GM18498 (cell line): Measurements from ENCODE around the gene MYT1.

Source experiments
- ATAC-seq: cut with Tn5 transposase; IDR thresholded peaks from one replicate; pipeline ENCODE4 v1.9.1; 2021; ENCODE audit warnings: mild to moderate bottlenecking, moderate library complexity; ENCODE audit not compliant: unreplicated experiment

Gene MYT1

GRCh38 chr20:64188682-64189529 lies 24.7 kb downstream of the MYT1 start:
- no peak for ATAC-seq

DNA sequence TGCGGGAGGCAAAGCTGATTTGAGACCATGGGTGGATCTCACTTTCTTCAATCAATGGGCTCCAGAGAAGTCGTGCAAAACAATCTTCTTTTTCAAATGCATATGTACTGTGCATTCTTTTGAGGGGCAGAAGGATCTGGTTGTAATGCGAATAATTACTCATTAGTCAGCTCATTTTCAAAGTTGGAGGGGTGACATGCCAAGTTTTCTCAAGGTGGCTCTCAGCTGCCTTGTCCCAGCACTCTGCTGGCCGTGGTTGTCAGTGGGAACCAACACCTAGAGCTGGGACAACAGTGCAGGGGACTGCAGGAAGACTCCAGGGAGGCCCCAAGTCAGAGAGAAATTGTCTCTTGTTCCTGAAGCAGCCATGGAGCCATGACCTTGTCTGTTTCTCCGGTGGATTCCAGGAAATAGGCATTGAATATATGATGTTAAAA lies 25.3 kb downstream of the MYT1 start:
- ATAC-seq, result no peak

GRCh38 chr20:64189986-64190385 lies 25.7 kb downstream of the MYT1 start:
- no peak for ATAC-seq

GRCh38 chr20:64191002-64191401 lies 26.8 kb downstream of the MYT1 start:
- ATAC-seq, result no peak

GRCh38 chr20:64192406-64192805 lies 28.2 kb downstream of the MYT1 start:
- no peak for ATAC-seq

GRCh38 chr20:64193058-64193457 lies 28.8 kb downstream of the MYT1 start:
- no peak for ATAC-seq

DNA sequence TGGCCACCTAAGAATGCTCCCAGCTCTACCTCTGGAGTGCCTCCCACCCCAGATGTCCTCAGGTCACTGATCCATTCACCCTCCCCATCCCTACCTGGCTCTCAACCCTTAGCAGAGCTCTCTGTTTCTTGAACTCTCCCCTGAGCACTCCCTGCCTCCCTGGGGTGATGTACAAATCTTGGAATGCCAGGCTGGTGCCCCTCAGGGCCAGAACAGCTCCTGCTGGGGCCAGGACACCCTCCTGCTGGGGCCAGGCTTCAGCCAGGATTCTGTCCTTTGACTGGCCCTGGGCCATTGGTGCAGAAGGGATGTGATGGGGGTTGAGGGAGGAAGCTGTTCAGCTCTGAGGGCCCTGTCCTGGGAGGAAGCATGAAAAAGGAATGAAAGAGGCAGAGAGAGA lies 30.0 kb downstream of the MYT1 start:
- ATAC-seq, result no peak

DNA sequence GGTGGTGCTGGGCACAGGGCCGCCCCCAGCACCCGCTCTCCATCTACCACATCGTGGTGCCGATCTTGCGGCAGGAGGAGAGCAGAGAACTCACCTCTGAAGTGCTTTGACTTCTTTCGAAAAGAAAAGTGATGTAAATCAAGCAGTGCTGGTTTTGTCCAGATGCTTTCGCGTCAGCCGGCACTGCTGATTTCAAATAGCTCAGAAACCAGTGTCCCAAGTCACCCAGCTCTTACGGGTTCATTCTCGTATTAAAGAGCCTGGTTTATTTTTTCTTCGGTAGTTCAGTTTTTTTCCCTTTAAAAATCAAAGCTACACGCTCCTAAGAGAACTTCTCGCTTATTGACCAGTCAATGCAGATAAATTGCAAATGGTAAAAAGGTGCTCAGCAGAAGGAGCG lies 32.1 kb downstream of the MYT1 start:
- no peak for ATAC-seq

DNA sequence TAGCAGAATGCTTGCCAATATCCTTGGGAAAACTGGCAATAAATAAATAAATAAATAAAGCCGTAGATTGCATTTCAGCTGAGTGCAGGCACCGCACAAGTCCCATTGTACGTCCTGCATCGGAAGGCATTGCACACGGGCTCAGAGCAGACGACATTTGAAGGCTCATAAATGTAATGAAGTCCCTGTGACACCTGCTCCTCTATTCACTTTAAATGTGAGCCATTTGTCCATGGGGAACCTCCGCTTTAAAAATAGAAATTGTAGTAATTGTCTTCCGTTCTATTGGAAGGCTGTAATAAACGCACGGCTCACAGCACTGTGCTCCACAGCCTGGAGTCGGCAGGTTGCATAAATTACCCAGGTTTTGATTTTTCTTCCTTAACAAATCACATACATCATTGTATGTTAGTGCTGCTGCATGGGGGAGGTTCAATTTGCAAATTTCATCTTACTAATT lies 32.6 kb downstream of the MYT1 start:
- no peak for ATAC-seq

- ATAC-seq, result no peak
These were observed 34.1 kb downstream of the MYT1 start for GRCh38 chr20:64198347-64198746.

DNA sequence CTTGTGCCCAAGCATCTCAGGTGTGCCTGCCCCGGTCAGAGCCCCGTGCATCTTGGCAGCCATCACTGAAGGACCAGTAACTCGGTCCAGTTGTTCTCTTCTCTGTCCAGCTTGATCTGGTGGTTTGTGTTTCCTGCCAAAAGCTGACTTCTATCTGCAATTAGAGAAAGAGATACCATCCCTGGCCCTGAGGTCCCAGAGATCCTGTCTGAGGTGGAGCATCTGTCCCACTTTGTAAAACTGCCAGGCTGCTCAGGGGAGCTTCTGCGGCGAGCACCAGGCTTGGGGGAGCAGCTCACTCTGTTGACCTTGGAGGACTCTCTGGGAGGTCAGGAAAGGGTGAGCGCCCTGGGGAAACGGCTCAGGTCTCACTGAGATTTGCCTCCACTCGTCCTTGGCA lies 35.1 kb downstream of the MYT1 start:
- ATAC-seq, result no peak

DNA sequence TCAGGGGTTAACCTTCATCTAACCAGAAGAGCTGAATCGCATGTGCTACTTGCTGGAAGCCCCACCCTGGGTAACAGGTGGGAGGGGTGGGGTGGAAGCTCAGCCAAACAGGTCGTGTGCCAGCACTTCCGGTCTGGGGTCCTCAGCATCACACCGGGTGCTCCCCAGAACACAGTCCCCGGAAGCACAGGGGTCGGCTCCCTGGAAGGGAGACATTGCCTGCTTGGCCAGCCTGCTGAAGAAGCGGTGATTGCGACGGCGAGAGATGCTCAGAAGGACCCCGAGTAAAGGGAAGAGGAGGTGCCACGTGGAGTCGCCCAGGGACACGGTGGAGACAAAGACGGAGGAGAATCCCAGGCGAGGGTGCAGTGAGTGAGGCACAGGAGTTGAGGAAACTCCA lies 36.5 kb downstream of the MYT1 start:
- no peak for ATAC-seq

DNA sequence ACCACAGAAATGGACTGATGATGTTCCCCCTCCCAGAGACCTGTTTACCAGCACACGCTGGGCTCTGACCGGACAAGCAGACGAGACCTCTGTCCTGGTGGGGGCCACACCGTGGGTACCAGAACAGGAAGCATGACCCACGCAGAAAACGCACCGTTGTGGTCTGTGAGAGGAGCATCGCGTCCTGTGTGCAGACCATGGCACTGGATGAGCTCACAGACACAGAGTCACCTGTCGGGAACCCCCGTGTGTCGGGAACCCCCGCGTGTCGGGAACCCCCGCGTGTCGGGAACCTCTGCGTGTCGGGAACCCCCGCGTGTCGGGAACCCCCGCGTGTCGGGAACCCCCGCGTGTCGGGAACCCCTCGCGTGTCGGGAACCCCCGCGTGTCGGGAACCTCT lies 37.4 kb downstream of the MYT1 start:
- no peak for ATAC-seq

DNA sequence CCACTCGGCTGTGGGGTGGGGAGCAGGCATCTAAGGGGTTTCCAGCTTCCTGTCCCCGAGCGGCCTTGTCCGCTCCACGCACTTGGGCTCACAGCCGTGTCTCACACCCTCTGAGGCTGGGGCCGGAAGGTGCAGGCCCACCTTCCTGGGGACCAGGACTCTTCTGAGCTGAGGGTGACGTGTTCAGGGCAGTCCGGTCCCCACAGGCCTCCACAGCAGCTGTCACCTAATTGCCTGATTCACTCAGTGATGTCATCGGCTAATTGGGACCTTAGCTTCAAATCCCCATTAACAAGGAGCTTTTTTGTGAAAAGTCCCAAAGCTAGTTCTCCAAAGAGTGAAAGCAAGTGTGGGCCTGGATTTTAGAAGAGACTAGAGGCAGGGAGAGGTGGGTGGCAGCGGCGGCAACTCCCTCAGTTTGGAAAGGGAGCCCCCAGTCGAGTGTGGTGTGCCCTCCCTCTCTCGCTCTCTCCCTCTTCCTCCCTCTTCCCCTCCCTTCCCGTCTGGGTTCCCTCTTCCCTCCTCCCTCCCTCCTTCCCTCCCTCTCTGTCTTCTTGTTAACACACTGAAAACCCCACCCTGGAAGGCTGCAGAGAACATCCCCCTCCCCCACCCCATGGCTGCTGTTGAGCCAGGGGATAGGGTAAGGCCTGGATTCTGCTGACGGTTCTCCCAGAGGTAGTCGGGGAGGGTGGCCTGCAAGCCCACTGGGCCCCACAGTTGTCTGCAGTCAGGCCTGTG lies 39.0 kb downstream of the MYT1 start:
- ATAC-seq, result no peak

DNA sequence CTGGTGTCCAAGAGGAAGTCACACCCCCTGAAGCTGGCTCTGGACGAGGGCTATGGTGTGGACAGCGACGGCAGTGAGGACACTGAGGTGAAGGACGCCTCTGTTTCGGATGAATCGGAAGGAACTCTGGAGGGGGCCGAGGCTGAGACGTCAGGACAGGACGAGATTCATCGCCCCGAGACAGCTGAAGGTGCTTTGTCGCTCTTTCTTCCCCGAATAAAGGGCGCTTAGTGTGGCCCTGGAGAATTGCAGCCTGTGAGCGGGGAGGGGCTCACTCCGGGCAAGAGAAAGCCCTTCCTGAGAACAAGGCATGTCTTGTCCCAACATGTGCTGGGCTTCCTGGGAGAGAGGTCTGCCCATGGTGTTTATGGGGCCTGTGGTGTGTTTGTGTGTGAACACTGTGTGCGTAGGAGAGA lies 41.4 kb downstream of the MYT1 start:
- ATAC-seq, result no peak

GRCh38 chr20:64206614-64207013 lies 42.4 kb downstream of the MYT1 start:
- no peak for ATAC-seq

GRCh38 chr20:64207641-64208590 lies 43.7 kb downstream of the MYT1 start:
- no peak for ATAC-seq

- no peak for ATAC-seq
These were observed 44.9 kb downstream of the MYT1 start for GRCh38 chr20:64209148-64209547.

DNA sequence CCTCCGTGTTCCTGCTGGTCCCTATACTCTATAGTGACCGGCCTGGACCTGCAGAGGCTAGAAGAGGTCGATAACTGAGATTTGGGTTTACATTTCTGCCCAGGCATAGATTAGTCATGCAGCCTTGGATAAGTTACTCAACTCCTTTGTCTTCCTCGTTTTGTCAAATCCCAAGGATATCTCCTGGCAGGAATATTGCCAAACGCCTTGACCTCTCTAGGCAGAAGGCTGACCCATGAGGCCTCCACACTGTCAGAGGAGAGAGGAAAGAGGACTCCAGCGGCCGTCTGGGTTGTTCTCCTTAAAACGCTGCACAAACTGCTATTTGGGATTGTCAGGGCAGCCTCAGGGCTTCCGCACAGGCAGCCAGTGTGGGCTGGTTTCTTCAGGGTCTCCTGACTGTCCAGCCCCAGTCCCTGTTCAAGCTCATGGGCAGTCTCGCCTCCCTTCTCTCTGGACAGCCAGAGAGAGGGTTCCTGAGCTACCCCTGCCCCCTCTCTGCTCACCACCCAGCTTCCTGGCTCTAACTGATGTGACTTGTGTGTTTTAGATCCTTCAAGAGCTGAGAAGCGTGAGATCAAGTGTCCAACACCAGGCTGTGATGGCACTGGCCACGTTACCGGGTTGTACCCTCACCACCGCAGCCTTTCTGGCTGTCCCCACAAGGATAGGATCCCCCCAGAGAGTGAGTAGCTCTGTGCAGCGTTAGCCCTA lies 46.6 kb downstream of the MYT1 start:
- ATAC-seq, result no peak

- no peak for ATAC-seq
These were observed 47.8 kb downstream of the MYT1 start for GRCh38 chr20:64211874-64212658.
